Measurements from ENCODE around the gene SAP25. TPM values are rescaled to one million over a fixed set of nuclear protein-coding genes. Genes with fewer than 3 reads are reported as not detected.

Gene SAP25
- 10 to 100 TPM; 25.9 to 46.4 (median 32.5) TPM for total RNA-seq
- total RNA-seq (2013) = 9.7 TPM

- peaks cover 24% of the 10 kb centered on the region for H3K4me1 ChIP-seq (ENCODE audit: control insufficient read depth, insufficient read depth, low read length)
Measured at GRCh38 chr7:100573691-100574361, at the start of gene SAP25. TSS of gene SAP25 (minus strand) at chr7:100573900. CDS start at chr7:100573742, 158 bp downstream.

GRCh38 chr7:100621554-100621953, 47.9 kb upstream of the SAP25 start:
- no peak overlapping the region for H3K4me3 ChIP-seq (ENCODE audit: low read length)
- no peak overlapping the region for H3K27ac ChIP-seq (ENCODE audit: low read length)
- H3K36me3 ChIP-seq (ENCODE audit: control insufficient read depth, insufficient read depth, low read length) = peaks cover 2% of the 10 kb centered on the region
- H3K4me1 Mint-ChIP-seq = peaks cover 0 to 16% of the 10 kb centered on the region in 2 donors
- no peaks in the 10 kb centered on the region for H3K36me3 Mint-ChIP-seq
- intact Hi-C loops (cut with micrococcal nuclease) = no loop called here
- no peak overlapping the region for H3K27ac Mint-ChIP-seq
- H3K27me3 ChIP-seq (ENCODE audit: control insufficient read depth, insufficient read depth, low read length) = no peaks in the 10 kb centered on the region
- no peaks in the 10 kb centered on the region for H3K9me3 Mint-ChIP-seq
- H3K9me3 ChIP-seq (ENCODE audit: control insufficient read depth, insufficient read depth, low read length) = no peaks in the 10 kb centered on the region
- TF ChIP-seq CTCF (IDR thresholded peaks at IDR 0.05) = no peak
- no peak overlapping the region for H3K4me3 Mint-ChIP-seq
- ATAC-seq = no peak
- peaks cover 8% of the 10 kb centered on the region for H3K4me1 ChIP-seq (ENCODE audit: control insufficient read depth, insufficient read depth, low read length)
- DNase-seq = no peak
- 92% methylated on average over 8 of the region's 8 CpGs for WGBS (ENCODE audit: insufficient coverage)
- H3K27me3 Mint-ChIP-seq (ENCODE audit: low read depth in 2 of 2) = no peaks in the 10 kb centered on the region

More at GRCh38 chr7:100573691-100574361, at the start of gene SAP25:
- H3K36me3 Mint-ChIP-seq = no peaks in the 10 kb centered on the region
- ATAC-seq (no peak), DNase-seq (no peak)
- no peaks in the 10 kb centered on the region for H3K9me3 Mint-ChIP-seq
- 96% methylated on average over 70 of the region's 70 CpGs for WGBS (ENCODE audit: insufficient coverage)
- no peak for TF ChIP-seq CTCF (IDR thresholded peaks at IDR 0.05)
- no peak within 1 kb of the TSS for H3K4me3 Mint-ChIP-seq
- no peaks in the 10 kb centered on the region for H3K27me3 Mint-ChIP-seq (ENCODE audit: low read depth in 2 of 2)
- H3K27ac ChIP-seq (ENCODE audit: low read length) = no peak within 1 kb of the TSS
- no peak within 1 kb of the TSS for H3K4me3 ChIP-seq (ENCODE audit: low read length)
- no peaks in the 10 kb centered on the region for H3K9me3 ChIP-seq (ENCODE audit: control insufficient read depth, insufficient read depth, low read length)
- H3K27ac Mint-ChIP-seq = peak within 1 kb of the TSS in 1 of 2 donors; percentile 14
- intact Hi-C loops (cut with micrococcal nuclease) = no loop called here
- H3K36me3 ChIP-seq (ENCODE audit: control insufficient read depth, insufficient read depth, low read length) = peaks cover 54% of the 10 kb centered on the region
- H3K27me3 ChIP-seq (ENCODE audit: control insufficient read depth, insufficient read depth, low read length) = no peaks in the 10 kb centered on the region
- H3K4me1 Mint-ChIP-seq = peaks cover 7 to 30% of the 10 kb centered on the region in 2 donors

DNA sequence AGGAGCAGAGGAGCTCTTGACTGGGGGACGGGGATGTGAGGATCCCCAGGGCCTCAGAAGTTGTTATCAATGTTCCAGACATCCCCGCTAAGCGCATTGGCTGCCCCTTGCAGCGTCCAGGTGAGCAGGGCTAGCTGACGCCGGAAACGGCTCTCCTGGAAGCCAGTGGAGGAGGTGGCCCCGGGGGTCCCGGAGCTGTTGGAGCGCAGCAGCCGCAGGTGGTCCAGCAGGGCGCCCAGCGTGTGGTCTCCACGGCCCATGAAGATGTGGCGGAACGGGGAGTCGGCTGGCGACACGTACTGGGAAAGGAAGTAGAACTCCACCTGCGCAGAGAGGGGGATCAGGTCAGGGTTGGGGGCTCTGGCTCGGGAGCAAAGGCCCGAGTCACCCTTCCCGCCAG, 47.1 kb upstream of the SAP25 start:
- no peak for DNase-seq
- WGBS (ENCODE audit: insufficient coverage) = 94% methylated on average over 23 of the region's 23 CpGs
- H3K27ac Mint-ChIP-seq = no peak overlapping the region
- Histone ChIP-seq H3K27ac (ENCODE audit: low read length) (no peak overlapping the region), H3K36me3 (ENCODE audit: control insufficient read depth, insufficient read depth, low read length) (peaks cover 2% of the 10 kb centered on the region), H3K4me3 (ENCODE audit: low read length) (no peak overlapping the region), H3K9me3 (ENCODE audit: control insufficient read depth, insufficient read depth, low read length) (no peaks in the 10 kb centered on the region), H3K4me1 (ENCODE audit: control insufficient read depth, insufficient read depth, low read length) (peaks cover 2% of the 10 kb centered on the region), H3K27me3 (ENCODE audit: control insufficient read depth, insufficient read depth, low read length) (no peaks in the 10 kb centered on the region)
- H3K36me3 Mint-ChIP-seq = no peaks in the 10 kb centered on the region
- peaks cover 0 to 11% of the 10 kb centered on the region in 2 donors for H3K4me1 Mint-ChIP-seq
- TF ChIP-seq CTCF (IDR thresholded peaks at IDR 0.05) = no peak
- intact Hi-C loops (cut with micrococcal nuclease) = no loop called here
- ATAC-seq = no peak
- H3K9me3 Mint-ChIP-seq = no peaks in the 10 kb centered on the region
- H3K27me3 Mint-ChIP-seq (ENCODE audit: low read depth in 2 of 2) = no peaks in the 10 kb centered on the region
- H3K4me3 Mint-ChIP-seq = no peak overlapping the region

DNA sequence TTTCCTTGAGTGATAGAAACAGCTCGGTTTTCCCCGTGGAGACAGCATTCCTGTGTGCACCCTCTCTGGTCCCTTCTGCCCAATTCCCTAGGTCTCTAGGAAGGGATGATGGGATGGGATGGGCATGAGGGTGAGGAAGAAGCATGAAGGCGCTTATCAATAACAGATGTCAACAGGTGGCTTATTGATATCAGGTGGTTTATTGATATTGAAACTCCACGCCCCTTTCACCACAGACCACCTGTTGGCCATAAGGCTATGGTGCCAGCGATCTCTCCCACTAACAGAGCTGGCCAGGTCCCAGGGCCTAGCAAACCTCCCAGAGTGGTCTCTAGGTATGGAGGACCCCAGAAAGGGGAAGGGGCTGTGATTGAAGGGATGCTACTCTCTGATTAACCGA, 46.5 kb upstream of the SAP25 start:
- Histone ChIP-seq H3K27me3 (ENCODE audit: control insufficient read depth, insufficient read depth, low read length) (no peaks in the 10 kb centered on the region), H3K4me1 (ENCODE audit: control insufficient read depth, insufficient read depth, low read length) (no peaks in the 10 kb centered on the region), H3K4me3 (ENCODE audit: low read length) (no peak overlapping the region), H3K36me3 (ENCODE audit: control insufficient read depth, insufficient read depth, low read length) (peaks cover 2% of the 10 kb centered on the region), H3K27ac (ENCODE audit: low read length) (no peak overlapping the region), H3K9me3 (ENCODE audit: control insufficient read depth, insufficient read depth, low read length) (no peaks in the 10 kb centered on the region)
- H3K9me3 Mint-ChIP-seq = no peaks in the 10 kb centered on the region
- 87% methylated on average over 5 of the region's 6 CpGs for WGBS (ENCODE audit: insufficient coverage)
- ATAC-seq = no peak
- H3K36me3 Mint-ChIP-seq = no peaks in the 10 kb centered on the region
- no peaks in the 10 kb centered on the region for H3K27me3 Mint-ChIP-seq (ENCODE audit: low read depth in 2 of 2)
- H3K27ac Mint-ChIP-seq = no peak overlapping the region
- no peak for DNase-seq
- peaks cover 0 to 6% of the 10 kb centered on the region in 2 donors for H3K4me1 Mint-ChIP-seq
- intact Hi-C loops (cut with micrococcal nuclease) = no loop called here
- no peak for TF ChIP-seq CTCF (IDR thresholded peaks at IDR 0.05)
- no peak overlapping the region for H3K4me3 Mint-ChIP-seq
